ENCODE measurements around the gene CCL23.
"Not testable (repeated sequence)": the region's sequence is repeated elsewhere in the genome, so short reads cannot be mapped to it uniquely, and the experiment has no call there.

CCL23 gene, protein sequence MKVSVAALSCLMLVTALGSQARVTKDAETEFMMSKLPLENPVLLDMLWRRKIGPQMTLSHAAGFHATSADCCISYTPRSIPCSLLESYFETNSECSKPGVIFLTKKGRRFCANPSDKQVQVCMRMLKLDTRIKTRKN

DNA sequence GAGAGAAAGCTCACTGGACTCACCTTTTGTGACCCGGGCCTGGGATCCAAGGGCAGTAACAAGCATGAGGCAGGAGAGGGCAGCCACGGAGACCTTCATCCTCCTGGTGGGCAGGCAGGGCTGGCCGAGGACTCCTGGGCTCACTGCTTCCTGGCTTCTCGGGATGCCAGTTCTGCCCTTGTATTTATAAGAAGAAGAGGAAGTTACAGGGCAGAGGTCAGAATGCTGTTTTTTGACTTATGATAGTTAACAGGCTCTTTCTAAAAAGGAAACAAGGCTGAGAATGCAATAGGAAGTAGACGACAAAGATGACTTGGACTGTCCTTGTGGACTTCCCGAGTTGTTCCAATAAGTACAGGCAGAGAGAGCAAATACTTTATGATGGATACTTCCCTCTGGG is at the start of gene CCL23:
Gene CCL23, minus strand, starts transcription at position 174 of the 400 bp plus-strand sequence. Its CDS starts 75 bp downstream, at position 99.
- no peak for DNase-seq

DNA sequence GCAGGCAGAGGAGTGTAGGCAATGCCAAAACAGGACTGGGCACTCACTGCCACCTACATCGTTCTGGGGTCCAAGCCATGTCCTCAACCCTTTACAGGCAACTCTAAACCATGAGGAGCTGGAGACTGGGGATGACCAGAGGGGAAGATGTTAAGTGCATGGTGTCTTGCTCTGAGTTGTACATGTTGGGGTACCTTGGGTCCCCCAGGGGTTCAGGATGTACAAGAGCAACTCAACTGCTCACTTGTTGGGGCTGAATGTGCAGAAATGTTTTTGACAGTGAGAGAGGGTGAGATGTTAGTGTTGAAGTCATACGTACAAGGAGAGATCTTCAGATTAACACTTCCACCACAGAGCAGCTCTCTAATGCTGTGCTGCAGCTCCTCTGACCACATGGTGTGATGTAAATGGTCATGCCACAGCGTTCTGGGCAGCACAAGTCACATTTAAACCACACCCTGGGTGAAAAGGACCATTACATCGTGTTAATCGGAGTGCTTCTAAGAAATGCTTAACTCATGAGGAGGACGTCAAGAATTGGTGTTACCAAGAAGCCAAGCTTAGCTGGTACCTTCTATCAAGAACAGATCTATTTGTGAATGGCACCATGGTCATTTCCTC is 48.7 kb upstream of the CCL23 start:
- DNase-seq = peak; percentile 65

DNA sequence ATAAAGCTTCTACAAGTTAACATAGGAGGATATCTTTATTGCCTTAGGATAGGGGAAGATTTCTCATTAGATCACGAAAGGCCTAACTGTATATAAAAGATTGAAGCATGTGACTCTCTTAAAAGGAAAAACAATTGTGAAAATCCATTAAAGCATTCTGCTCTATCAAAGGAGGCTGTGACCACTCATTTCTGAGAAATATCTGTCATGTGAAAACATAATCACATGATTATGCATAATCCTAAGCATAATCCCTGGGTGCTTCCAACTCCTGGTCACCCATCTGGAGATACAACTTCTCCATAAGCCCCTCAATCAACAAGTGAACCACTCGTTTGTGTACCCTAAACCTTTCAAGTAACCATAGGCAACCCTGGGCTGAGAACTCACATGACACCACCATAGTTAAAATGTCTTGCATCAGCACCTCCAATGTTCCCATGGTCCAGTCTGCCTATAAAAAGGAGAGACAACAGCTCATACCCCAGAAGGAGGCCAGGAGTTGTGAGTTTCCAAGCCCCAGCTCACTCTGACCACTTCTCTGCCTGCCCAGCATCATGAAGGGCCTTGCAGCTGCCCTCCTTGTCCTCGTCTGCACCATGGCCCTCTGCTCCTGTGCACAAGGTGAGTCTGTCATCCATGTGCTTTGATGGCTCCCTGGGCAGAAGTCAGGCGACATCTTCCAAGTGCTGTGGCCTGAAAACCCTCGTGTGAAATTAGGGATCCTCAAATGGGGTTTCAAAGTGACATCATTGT is 46.2 kb upstream of the CCL23 start, which contains the start of gene CCL18:
Gene CCL18, plus strand, starts transcription at position 487 of the 756 bp plus-strand sequence. Its CDS starts 71 bp downstream, at position 558.
- DNase-seq = no peak

DNA sequence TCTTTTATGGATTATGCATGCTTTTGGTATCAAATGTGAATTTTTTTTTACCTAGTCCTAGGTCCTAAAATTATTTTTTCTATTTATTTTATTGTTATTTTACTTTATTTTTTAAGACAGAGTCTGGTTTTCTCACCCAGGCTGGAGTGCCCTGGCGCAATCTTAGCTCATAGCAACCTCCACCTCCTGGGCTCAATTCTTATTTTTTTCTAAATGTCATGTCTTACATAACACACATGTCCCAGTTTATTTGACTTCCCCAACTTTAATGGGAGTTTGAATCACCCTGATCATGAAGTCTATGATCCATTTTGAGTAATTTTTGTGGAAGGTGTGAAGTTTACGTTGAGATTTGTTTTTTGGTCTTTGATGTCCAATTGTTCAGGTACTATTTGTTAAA is 43.0 kb upstream of the CCL23 start:
- no peak for DNase-seq

DNA sequence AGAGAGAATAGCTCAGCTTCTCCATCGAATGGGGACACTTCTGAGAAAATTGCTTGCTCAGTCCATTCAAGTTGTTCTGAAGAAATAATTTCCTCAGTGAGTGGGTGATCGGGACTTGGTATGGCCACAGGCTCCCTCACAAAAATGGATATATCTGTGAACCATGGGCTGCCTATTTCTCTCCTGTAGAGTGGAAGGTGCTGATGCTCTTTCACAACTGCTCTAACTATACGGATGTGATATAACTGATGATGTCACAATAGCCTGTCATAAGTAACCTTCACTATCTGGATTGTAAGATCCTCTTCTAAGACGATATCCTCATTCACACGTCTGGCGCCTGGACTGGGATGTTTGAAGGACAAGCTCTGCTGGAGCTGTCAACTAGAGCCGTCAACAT is 41.6 kb upstream of the CCL23 start:
- no peak for DNase-seq

DNA sequence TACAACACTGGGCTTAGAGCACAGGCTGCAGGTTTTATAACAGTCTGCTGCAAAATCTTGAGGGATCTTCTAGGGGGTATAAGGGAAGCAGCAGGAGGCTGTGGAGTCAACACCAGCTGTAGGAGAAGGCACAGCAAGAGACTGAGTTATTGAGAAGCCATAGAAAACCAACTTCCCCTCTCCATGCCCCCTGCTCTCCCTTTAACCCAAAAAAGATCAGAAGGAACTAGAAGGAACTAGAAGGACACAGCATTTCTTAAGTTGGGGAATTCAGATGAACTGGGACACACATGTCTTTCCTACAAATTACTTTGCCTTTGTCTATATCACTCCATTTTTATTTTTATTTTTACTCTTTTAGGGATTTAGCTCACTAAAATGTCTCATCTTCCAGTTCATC is 40.1 kb upstream of the CCL23 start:
- no peak for DNase-seq

DNA sequence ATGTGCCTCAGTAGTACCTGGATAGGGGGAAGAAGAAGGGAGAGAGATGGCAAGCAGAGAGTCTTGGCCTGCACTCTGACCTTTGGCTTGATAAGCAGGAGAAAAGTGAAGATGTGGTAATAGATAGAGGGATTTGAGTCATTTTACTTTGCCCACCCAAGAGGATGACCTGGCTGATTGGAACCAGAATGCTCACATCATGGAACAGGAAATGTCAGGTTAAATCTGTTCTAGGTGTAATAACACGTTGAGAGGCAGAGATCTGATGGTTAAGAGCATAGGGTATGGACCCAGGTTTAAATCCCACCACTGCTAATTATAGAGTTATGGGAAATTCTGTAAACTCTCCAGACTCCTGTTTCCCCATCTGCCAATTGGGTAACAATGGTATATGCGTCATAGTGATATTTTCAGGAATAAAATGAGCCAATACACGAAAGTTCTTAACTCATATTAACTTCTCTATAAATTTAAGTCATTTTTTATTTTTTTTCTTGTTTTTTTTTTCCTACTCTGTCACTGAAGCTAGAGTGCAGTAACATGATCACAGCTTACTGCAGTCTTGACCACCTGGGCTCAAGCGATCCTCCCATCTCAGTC is 38.2 kb upstream of the CCL23 start:
- no peak for DNase-seq

DNA sequence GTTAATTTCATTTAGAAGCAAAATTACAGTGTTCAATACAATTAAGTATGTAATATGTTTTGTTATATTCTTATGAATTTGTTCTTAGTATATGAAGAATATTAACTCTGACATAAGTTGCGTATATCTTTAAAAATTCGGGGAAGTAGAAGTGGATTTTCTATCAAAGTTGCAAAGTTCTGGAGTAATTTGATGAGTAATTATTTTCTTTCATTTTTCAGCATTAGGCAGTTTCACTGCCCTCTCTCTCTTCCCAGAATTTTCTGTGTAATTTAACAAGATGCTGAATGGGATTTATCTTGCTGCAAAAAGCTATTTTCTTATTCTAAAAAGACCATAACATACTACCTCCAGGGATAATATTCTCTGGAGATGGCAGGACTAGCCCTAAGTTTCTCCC is 37.4 kb upstream of the CCL23 start:
- no peak for DNase-seq

DNA sequence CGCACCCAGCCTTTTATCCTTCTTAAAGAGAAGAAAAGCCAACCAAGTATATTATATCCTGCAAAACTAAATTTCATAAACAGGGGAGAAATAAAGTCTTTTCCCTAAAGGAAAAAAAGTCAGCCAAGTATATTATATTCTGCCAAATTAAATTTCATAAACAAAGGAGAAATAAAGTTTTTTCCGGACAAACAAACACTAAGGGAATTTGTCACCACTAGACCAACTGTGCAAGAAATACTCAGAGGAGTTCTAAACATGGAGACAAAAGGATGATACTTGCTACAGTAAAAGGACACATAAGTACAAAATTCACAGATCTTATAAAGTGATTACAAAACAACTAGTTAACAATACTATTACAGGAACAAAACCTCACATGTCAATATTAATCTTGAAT is 31.9 kb upstream of the CCL23 start:
- no peak for DNase-seq

DNA sequence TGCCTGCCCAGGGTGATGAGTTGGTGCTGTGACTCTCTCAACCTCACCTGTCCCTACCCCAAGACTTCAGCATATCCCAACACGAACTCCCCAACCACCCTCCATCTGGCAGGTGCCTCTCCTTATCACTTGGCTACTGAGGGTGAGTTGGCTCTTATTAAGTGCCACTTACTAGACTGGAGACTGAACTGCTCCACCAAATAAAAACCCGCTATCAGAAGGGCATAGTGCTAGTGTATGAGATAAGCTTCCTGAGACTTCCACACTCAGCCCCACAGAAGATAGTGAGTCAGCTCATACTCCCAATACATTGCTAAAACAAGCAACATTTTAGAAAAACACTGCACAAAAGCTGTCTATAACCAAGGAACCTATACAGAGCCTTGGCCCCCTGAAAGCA is 30.3 kb upstream of the CCL23 start:
- DNase-seq = no peak

DNA sequence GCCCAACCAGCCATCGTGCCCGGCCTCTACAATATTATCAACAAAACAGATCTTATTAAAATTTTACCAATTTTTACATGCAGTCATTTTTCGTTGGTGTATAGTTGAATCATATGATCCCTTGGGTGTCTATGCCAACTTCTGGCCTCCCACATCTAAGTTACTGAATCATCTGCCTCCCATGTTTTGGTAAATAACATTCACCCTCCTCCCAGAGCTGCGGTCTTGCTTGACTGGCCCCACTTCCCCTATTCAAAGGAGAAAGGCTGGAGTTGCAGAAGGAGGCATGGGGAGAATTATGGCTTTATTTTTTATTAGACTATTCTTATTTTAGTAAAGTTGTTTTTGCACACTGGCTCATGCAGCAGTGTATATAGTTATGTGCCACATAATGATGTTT is 18.5 kb upstream of the CCL23 start:
- no peak for DNase-seq

DNA sequence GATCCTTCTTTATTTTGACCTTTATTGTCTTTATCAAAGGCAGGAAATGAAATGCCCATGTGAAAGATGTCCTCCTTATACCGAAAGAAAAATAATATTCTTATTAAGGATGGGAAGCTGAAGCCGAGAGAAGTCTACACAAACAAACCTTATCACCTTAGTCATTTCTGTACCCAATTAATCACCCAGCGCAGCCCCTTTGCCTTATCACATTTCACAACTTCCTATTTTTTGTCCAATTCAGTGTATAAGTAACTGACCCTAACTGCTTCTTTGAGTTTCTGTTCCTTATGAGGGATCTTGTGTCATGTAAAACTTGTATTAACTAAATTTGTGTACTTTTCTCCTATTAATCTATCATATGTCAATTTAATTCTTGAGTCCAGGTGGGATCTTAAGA is 16.4 kb upstream of the CCL23 start:
- DNase-seq = no peak

DNA sequence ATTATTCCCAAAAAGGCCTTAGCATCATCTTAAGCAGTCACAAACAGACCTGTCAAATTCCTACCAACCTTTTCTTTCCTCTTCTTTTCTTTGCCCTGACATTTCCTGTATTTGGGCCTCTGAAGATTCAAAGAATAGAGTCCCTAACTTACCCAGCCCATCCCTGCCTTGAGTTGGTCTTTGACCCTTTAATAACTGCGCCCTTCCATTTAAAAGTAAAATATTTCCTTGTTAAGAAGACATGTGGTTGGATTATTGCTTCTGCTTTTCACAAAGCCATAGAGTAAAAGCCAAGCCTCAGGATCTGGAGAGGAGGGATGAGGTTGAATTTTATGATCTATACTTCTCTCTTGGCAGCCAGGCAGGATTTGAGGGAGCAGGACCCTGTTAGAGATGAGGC is 13.2 kb upstream of the CCL23 start:
- DNase-seq = no peak

DNA sequence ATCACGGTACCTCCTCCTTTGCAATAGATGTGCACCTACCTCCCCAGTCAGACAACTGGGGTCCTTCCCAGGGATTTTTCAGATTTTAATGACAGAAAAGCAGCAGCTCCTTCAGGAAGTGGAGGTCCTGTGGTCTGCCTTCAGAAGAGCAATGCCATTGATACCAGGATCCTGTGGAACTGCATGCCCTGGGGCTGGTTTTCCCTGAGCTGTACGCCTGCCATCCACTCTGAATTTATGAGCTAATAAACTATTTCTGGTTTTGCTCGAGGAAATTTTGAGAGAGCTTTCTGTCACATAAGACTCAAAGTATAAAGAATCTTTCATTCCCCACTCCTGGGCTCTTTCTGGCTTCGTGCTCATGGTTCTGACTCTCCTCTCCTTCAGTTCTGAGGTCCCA is 10.0 kb upstream of the CCL23 start:
- DNase-seq = no peak

DNA sequence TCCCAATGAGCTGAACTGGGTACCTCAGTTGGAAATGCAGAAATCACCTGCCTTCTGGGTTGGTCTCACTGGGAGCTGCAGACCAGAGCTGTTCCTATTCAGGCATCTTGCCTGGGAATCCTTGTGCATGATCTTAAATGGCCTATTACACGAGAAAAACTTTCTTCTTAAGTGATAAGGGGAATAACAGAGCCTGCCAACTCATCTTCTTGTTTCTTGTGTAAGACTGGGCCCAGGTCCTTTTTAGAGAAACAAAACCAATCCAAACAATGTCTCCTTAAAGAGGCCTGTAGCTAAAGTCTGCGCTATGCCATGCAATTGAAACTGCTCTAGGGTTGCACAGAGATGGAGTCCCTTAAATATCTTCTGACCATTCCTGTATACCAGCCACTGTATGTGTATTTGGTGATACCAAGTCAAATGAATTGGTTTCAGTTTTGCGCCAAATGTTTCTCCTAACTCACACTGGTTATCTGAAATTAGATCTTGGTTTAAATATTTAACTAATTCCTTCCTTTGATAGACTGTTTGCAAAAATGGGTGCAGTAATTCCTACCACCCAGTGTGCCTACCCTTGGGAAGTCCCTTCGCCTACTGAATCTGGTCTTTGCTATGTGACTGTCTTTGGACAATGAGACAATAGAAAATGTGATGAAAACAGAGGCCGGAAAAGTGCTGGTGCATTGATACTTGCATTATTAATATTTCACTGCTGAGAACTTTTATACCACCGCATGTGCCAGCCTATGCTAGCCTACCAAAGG is 6.5 kb upstream of the CCL23 start:
- no peak for DNase-seq

DNA sequence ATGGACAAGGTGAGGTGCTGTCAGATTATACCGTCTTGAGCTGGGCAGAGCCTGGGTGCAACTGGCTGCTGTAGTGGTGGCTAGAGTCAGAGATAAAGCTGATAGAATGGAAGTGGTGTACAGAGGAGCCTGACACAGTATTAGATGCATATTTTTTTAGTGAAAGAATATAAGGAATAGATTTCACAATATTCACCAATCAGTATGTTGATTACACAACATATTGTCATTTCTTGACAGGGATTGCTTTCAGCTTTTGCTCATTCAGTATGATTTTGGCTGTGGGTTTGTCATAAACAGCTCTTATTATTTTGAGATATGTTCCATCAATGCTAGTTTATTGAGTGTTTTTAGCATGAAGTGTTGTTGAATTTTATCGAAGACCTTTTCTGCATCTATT is 1.7 kb upstream of the CCL23 start:
- no peak for DNase-seq

DNA sequence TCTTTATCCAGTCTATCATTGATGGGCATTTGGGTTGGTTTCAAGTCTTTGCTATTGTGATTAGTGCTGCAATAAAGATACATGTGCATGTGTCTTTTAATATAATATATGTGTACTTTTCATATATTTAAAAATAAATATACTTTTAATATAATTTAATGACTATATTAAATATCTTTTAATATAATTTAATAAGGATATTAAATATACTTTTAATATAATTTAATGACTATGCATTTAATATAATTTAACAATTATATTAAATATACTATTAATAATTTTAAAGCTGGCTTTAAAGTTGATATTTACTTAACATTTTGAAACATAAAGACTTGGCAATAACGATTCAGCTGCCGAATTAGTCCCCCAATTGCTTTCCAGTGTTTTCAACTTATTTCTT is 1.2 kb downstream of the CCL23 start:
- no peak for DNase-seq

DNA sequence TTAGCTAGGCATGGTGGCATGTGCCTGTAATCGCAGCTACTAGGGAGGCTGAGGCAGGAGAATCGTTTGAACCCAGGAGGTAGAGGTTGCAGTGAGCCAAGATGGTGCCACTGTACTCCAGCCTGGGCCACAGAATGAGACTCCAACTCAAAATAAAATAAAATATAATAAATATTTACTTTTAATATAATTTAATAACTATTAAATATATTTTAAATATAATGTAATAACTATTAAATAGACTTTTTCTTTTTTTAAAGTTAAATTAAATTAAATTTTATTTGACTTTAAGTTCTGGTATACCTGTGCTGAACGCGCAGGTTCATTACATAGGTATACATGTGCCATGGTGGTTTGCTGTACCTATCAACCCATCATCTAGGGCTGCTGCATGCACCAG is 1.9 kb downstream of the CCL23 start:
- DNase-seq = not testable (repeated sequence)

DNA sequence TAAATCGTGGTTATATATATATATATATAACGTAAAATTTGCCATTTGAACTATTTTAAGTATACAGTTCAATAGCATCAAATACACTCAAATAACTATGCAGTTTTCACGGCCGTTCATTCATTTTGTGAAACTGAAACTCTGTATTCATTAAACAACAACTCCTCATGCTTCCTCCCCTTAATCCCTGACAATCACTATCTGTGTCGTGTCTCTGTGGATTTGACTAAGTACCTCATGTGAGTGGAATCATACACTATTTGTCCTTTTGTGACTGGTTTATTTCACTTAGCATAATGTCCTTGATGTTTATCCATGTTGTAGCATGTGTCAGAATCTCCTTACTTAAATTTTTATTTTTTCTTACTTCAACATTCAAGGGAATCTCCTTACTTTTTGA is 2.8 kb downstream of the CCL23 start:
- no peak for DNase-seq

DNA sequence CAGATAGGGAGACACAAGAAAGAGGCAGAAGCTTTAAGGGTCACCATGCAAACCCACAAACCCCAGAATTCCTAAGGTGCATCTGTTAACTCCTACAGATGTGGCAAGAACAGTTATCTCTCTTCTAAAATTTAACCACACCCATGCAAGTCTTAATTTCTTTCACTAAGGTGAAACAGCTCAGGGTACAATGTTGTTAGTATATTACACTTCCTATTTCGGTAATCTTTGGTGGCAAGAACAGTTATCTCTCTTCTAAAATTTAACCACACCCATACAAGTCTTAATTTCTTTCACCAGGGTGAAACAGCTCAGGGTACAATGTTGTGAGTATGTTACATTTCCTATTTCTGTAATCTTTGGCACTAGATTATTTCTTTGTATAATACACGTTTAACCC is 6.6 kb downstream of the CCL23 start:
- no peak for DNase-seq

DNA sequence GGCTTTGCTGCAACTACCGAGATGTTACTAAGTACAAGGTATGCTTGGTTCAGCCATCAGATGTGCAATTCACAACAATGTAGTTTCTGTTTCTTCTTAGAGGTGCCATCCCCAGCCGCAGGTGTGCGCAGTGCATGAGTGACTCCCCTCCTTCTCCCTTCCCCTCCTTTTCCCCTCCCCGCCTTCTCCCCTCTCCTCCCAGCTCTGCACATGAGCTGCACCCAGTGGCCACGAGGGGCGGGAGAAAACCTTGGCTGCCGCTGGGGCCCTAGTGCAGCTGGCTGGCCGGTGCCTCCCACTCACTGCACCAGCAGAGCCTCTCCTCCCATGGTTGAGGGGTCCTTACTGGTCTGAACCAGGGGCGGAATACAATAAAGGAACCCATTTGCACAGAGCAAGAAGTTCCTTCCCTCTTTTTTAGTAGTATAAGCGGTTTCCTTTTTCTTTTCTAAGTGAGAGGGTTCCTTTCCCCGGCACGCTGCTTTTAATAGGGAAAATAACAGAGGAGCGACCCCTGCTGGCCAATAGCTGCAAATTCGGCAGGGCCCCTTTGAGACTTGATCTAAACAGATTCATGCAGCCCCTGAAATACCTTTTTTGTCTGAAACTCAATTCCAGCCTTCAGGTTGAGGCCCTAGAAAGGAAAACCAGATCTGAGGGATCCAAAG is 8.6 kb downstream of the CCL23 start:
- no peak for DNase-seq

DNA sequence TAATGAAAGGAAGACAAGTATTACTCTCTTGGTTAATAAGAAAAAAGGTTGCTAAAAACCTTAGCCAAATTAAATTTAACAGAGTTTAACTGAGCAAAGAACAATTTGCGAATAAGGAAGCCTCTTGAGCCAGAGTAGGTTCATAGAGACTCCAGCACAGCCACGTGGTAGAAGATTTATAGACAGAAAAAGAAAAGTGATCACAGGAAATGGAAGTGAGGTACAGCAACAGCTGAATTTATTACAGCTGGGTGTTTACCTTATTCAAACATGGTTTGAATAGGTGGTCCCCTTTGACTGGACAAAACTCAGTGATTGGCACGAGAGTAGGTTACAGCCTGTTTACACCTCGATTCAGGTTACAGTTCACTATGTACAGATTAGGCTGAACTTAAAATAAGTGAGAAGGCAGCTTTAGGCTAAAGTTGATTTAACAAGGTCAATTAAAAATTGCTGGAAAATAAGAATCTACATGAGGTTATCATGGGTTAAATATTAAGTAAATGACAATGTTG is 13.1 kb downstream of the CCL23 start:
- DNase-seq = no peak
